ENCODE data around the gene LYAR. TPM values are rescaled to one million over a fixed set of nuclear protein-coding genes. Genes with fewer than 3 reads are reported as not detected.
A peak's percentile ranks its signal among the peaks of the same experiment; 100 is the strongest.
"Not testable (repeated sequence)": the region's sequence is repeated elsewhere in the genome, so short reads cannot be mapped to it uniquely, and the experiment has no call there.

Gene LYAR
- total RNA-seq, 1 donor from 2014 or later, result 93.9 TPM

DNA sequence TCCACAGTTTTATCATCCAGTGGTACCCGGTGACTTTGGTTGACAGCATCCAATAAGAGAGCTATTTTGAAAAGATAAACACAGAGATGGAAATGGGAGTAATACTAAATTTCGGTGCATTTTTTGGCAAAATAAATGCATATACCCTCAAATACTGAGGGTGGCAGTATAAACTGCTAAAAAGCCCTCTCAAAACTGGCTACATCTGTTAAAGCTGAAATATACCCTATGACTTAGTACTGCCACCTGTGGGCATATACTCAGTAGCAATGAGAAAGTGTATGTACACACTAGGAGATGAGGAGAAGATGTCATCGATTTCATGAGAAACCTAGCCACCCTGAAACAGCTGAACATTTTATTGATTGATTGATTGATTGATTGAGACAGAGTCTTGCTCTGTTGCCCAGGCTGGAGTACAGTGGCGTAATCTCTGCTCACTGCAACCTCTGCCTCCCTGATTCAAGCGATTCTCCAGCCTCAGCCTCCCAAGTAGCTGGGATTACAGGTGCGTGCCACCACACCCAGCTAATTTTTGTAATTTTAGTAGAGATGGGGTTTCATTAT lies 29.7 kb downstream of the LYAR start:
- peak; percentile 69 for DNase-seq
- H3K9me3 Mint-ChIP-seq, result no peaks in the 10 kb centered on the region
- intact Hi-C loops (cut with micrococcal nuclease), result loop anchor here (1.0 kb wide), 1 partner anchor 75 kb away; no protein-coding TSS in a partner anchor
- H3K4me3 Mint-ChIP-seq, result no peak overlapping the region
- no peaks in the 10 kb centered on the region for H3K4me1 Mint-ChIP-seq
- peaks cover 2% of the 10 kb centered on the region for H3K27me3 Mint-ChIP-seq
- H3K36me3 Mint-ChIP-seq (ENCODE audit: low read depth), result no peaks in the 10 kb centered on the region
- H3K27ac Mint-ChIP-seq, result no peak overlapping the region

GRCh38 chr4:4259484-4260100 lies 30.4 kb downstream of the LYAR start:
- H3K4me3 Mint-ChIP-seq, result no peak overlapping the region
- peaks cover 2% of the 10 kb centered on the region for H3K27me3 Mint-ChIP-seq
- no peak for DNase-seq
- no peaks in the 10 kb centered on the region for H3K36me3 Mint-ChIP-seq (ENCODE audit: low read depth)
- H3K4me1 Mint-ChIP-seq, result no peaks in the 10 kb centered on the region
- H3K27ac Mint-ChIP-seq, result no peak overlapping the region
- no peaks in the 10 kb centered on the region for H3K9me3 Mint-ChIP-seq
- intact Hi-C loops (cut with micrococcal nuclease), result loop anchor here (1.0 kb wide), 1 partner anchor 76 kb away; no protein-coding TSS in a partner anchor

GRCh38 chr4:4257705-4258104 lies 32.2 kb downstream of the LYAR start:
- DNase-seq; H3K4me3 Mint-ChIP-seq; H3K27ac Mint-ChIP-seq; H3K36me3 Mint-ChIP-seq (ENCODE audit: low read depth); H3K4me1 Mint-ChIP-seq; intact Hi-C loops (cut with micrococcal nuclease); H3K27me3 Mint-ChIP-seq; H3K9me3 Mint-ChIP-seq: not testable (repeated sequence)

- DNase-seq, result no peak
- no peaks in the 10 kb centered on the region for H3K27me3 Mint-ChIP-seq
- no peak overlapping the region for H3K27ac Mint-ChIP-seq
- H3K4me3 Mint-ChIP-seq, result no peak overlapping the region
- no peaks in the 10 kb centered on the region for H3K9me3 Mint-ChIP-seq
- H3K36me3 Mint-ChIP-seq (ENCODE audit: low read depth), result no peaks in the 10 kb centered on the region
- H3K4me1 Mint-ChIP-seq, result peaks cover 3% of the 10 kb centered on the region
- intact Hi-C loops (cut with micrococcal nuclease), result no loop called here
Observed at GRCh38 chr4:4256799-4257198, 33.2 kb downstream of the LYAR start.

DNA sequence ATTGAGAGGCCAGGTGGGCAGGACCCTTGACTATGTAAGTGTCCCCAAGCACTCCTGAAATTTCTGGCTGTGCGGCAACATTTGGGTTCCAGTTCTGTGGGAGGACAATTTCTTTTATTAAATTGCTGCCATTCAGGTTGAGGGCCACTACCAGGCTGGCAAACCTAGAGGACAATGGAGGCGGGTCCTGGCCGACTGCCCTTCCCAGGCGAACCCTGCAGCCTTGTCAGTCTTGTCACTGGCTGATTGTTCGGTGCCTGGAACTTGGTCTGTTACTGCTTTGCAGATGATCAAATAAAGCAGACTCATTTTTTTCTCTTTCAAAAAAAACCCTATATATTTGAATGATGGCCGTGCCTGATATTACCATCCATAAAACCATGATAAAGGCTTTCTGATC lies 35.3 kb downstream of the LYAR start:
- Mint-ChIP-seq H3K36me3 (ENCODE audit: low read depth) (no peaks in the 10 kb centered on the region), H3K27ac (no peak overlapping the region), H3K4me3 (no peak overlapping the region), H3K4me1 (peaks cover 3% of the 10 kb centered on the region), H3K9me3 (no peaks in the 10 kb centered on the region), H3K27me3 (no peaks in the 10 kb centered on the region)
- DNase-seq, result no peak
- intact Hi-C loops (cut with micrococcal nuclease), result no loop called here

- intact Hi-C loops (cut with micrococcal nuclease), result no loop called here
- H3K4me1 Mint-ChIP-seq, result peaks cover 5% of the 10 kb centered on the region
Observed at GRCh38 chr4:4254199-4254598, 35.8 kb downstream of the LYAR start.

DNA sequence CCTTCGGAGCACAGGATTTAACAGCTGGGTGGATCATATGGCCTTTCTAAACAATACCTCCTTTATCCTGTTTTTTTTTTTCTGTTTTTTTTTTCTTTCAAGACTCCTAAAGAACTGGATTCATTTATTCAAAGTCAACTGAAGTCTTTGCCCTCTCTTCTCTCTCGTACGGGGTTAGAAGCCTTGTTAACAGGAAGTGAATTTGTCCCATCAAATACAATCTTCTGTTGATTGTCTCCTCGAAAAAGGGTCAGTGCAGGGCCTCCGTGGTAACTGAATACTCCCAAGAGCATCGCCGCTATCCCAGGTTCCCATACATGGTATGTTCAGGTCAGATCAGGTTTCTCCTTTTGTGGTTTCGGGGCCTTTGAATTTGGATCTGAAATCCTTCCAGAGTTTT lies 40.1 kb downstream of the LYAR start:
- Mint-ChIP-seq H3K4me3 (peak overlapping the region; percentile 2), H3K27ac (no peak overlapping the region), H3K36me3 (ENCODE audit: low read depth) (peaks cover 11% of the 10 kb centered on the region), H3K27me3 (no peaks in the 10 kb centered on the region), H3K9me3 (no peaks in the 10 kb centered on the region), H3K4me1 (peaks cover 20% of the 10 kb centered on the region)
- DNase-seq, result no peak
- intact Hi-C loops (cut with micrococcal nuclease), result no loop called here

More at GRCh38 chr4:4254199-4254598, 35.8 kb downstream of the LYAR start:
- H3K27ac Mint-ChIP-seq, result no peak overlapping the region
- H3K4me3 Mint-ChIP-seq, result no peak overlapping the region
- no peaks in the 10 kb centered on the region for H3K27me3 Mint-ChIP-seq
- DNase-seq, result no peak
- H3K36me3 Mint-ChIP-seq (ENCODE audit: low read depth), result no peaks in the 10 kb centered on the region
- no peaks in the 10 kb centered on the region for H3K9me3 Mint-ChIP-seq

DNA sequence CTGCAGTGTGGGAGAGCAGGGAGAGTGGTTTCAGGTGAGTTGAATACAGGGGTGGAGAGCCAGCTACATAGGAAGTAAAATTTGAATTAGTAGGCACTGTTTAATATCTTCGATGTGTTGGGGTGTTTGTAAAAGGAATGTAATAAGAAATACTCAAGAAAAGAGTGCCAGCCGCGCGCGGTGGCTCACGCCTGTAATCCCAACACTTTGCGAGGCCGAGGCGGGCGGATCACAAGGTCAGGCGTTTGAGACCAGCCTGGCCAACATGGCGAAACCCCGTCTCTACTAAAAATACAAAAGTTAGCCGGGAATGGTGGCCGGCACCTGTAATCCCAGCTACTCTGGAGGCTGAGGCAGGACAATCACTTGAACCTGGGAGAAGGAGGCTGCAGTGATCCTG lies 40.6 kb downstream of the LYAR start:
- intact Hi-C loops (cut with micrococcal nuclease), result not testable (repeated sequence)

GRCh38 chr4:4248885-4249203 lies 41.1 kb downstream of the LYAR start:
- Mint-ChIP-seq H3K36me3 (ENCODE audit: low read depth) (peaks cover 14% of the 10 kb centered on the region), H3K27me3 (no peaks in the 10 kb centered on the region), H3K4me1 (peaks cover 20% of the 10 kb centered on the region), H3K4me3 (peak overlapping the region; percentile 92), H3K9me3 (no peaks in the 10 kb centered on the region), H3K27ac (peak overlapping the region; percentile 95)
- DNase-seq, result no peak
- intact Hi-C loops (cut with micrococcal nuclease), result loop anchor here (1.0 kb wide), 3 partner anchors 41 to 294 kb away; partner anchors contain the start of genes LYAR and ZBTB49

More for the DNA sequence above, 40.6 kb downstream of the LYAR start:
- H3K9me3 Mint-ChIP-seq, H3K27ac Mint-ChIP-seq, DNase-seq, H3K27me3 Mint-ChIP-seq: not testable (repeated sequence)
- peaks cover 13% of the 10 kb centered on the region for H3K36me3 Mint-ChIP-seq (ENCODE audit: low read depth)
- H3K4me1 Mint-ChIP-seq, result peaks cover 20% of the 10 kb centered on the region
- peak overlapping the region; percentile 92 for H3K4me3 Mint-ChIP-seq

- Mint-ChIP-seq H3K27me3 (no peaks in the 10 kb centered on the region), H3K36me3 (ENCODE audit: low read depth) (peaks cover 20% of the 10 kb centered on the region)
- intact Hi-C loops (cut with micrococcal nuclease), result loop anchor here (1.0 kb wide), 3 partner anchors 42 to 293 kb away; partner anchors contain the start of genes LYAR and ZBTB49
Observed at GRCh38 chr4:4248029-4248884, 41.7 kb downstream of the LYAR start, which contains the start of gene TMEM128. TMEM128 (minus strand) TSS chr4:4248223; CDS start chr4:4248202, 21 bp downstream.

GRCh38 chr4:4247696-4248028 lies 42.3 kb downstream of the LYAR start:
- peak overlapping the region; percentile 92 for H3K4me3 Mint-ChIP-seq
- H3K36me3 Mint-ChIP-seq (ENCODE audit: low read depth), result peaks cover 22% of the 10 kb centered on the region
- H3K9me3 Mint-ChIP-seq, result no peaks in the 10 kb centered on the region
- H3K4me1 Mint-ChIP-seq, result peaks cover 17% of the 10 kb centered on the region
- intact Hi-C loops (cut with micrococcal nuclease), result loop anchor here (1.0 kb wide), 3 partner anchors 43 to 294 kb away; partner anchors contain the start of genes LYAR and ZBTB49
- DNase-seq, result no peak
- no peaks in the 10 kb centered on the region for H3K27me3 Mint-ChIP-seq
- peak overlapping the region; percentile 95 for H3K27ac Mint-ChIP-seq

More at GRCh38 chr4:4248029-4248884, 41.7 kb downstream of the LYAR start, which contains the start of gene TMEM128:
- peaks cover 20% of the 10 kb centered on the region for H3K4me1 Mint-ChIP-seq
- H3K4me3 Mint-ChIP-seq, result peak within 1 kb of the TSS; percentile 92
- peak; percentile 98 for DNase-seq
- peak within 1 kb of the TSS; percentile 95 for H3K27ac Mint-ChIP-seq
- no peaks in the 10 kb centered on the region for H3K9me3 Mint-ChIP-seq

- intact Hi-C loops (cut with micrococcal nuclease), result no loop called here
- no peaks in the 10 kb centered on the region for H3K9me3 Mint-ChIP-seq
- peaks cover 20% of the 10 kb centered on the region for H3K4me1 Mint-ChIP-seq
- no peak overlapping the region for H3K4me3 Mint-ChIP-seq
- no peak for DNase-seq
- no peaks in the 10 kb centered on the region for H3K27me3 Mint-ChIP-seq
- no peak overlapping the region for H3K27ac Mint-ChIP-seq
- peaks cover 36% of the 10 kb centered on the region for H3K36me3 Mint-ChIP-seq (ENCODE audit: low read depth)
Observed at GRCh38 chr4:4245172-4245571, 44.8 kb downstream of the LYAR start.

- H3K4me3 Mint-ChIP-seq; DNase-seq; intact Hi-C loops (cut with micrococcal nuclease); H3K4me1 Mint-ChIP-seq; H3K9me3 Mint-ChIP-seq; H3K27me3 Mint-ChIP-seq; H3K27ac Mint-ChIP-seq: not testable (repeated sequence)
- H3K36me3 Mint-ChIP-seq (ENCODE audit: low read depth), result peaks cover 44% of the 10 kb centered on the region
Observed at GRCh38 chr4:4239551-4239950, 50.4 kb downstream of the LYAR start.

DNA sequence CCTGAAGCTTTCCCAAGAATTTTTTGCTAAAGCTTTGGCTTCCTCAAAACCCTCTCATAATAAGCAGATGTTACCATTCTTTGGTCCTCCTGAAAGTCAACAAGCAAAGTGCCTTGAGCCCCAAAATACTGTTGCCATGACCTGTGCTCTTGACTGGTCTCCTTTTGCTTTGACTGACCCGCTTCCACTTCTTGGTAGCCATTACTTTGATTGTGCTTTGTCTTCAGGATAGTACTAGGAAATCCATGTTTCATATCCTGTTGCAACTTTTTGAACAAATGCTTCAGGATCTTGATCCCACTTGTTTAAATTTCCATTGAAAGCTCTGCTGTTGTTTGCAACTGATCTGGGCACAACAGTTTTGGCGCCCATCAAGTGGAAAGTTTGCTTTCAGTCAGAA lies 56.3 kb downstream of the LYAR start:
- no peaks in the 10 kb centered on the region for H3K9me3 Mint-ChIP-seq
- no peak for DNase-seq
- peaks cover 13% of the 10 kb centered on the region for H3K27me3 Mint-ChIP-seq
- intact Hi-C loops (cut with micrococcal nuclease), result no loop called here
- H3K36me3 Mint-ChIP-seq (ENCODE audit: low read depth), result peaks cover 11% of the 10 kb centered on the region
- no peak overlapping the region for H3K27ac Mint-ChIP-seq
- H3K4me3 Mint-ChIP-seq, result no peak overlapping the region
- H3K4me1 Mint-ChIP-seq, result no peaks in the 10 kb centered on the region

Measured in activated CD4-positive, alpha-beta T cell treated with anti-CD3 and anti-CD28 coated beads, Interleukin-2, amount 10 ng/mL, durations not matched to agents 24 days and 14 days (primary cell).